Ovary (tissue), 3 donors: ENCODE data around the gene C1orf159.

Experiments
- CTCF ChIP-seq, 3 donors: fragments of 450-650 bp in 2 of 3; fragments of 200-600 bp in 1 of 3; IDR thresholded peaks; one replicate each; pipeline versions ENCODE4 v1.5.1 to v1.8.0; 2016 to 2022; ENCODE audit warnings: antibody characterized with exemption in 3 of 3, mild to moderate bottlenecking in 1 of 3
- POLR2A ChIP-seq: fragments of 450-650 bp; IDR thresholded peaks from one replicate; pipeline ENCODE4 v1.6.1; 2017; ENCODE audit warnings: antibody characterized with exemption, mild to moderate bottlenecking, moderate library complexity
- donor health status: DM: no; HTN: no; CAD: no.

- TF ChIP-seq CTCF (IDR thresholded peaks at IDR 0.05), result no peak
- no peak for TF ChIP-seq POLR2A
Observed at GRCh38 chr1:1048765-1049164, 67.1 kb downstream of the C1orf159 start.
